ENCODE measurements around the gene EXOC7. TPM values are rescaled to one million over a fixed set of nuclear protein-coding genes. Genes with fewer than 3 reads are reported as not detected.

The EXOC7 gene
- total RNA-seq, 1 experiment from 2014 or later: 114 TPM

DNA sequence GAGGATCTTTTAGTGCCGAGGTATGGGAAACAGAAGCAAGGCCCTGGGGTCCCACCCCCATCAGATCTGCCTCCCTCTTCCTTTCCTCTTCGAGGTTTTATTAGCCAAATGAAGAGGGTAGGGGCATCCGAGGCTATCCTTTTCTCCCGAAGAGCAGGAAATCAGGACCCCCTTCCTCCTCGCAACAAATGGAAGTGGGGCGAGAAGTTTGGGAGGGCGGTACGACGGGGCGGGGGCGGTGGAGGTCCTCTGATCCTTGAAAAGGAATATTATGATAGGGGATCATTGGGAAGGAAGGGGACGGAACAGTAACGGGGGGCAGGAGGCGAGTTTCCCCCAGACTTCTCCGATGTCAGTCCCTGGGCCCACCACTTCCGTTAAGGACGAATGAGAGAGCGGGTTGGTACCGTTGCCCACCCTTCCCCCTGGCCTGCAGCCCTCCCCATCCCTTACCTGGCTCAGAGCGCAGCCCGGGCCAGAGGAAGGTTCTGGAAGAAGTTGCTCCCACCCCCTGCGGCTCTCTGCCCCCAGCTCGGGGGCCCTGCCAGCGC is 37.1 kb upstream of the EXOC7 start:
- Histone ChIP-seq H3K79me2 (ENCODE audit: insufficient read depth, low read length) (no peaks in the 10 kb centered on the region), H2AFZ (ENCODE audit: low read depth, low read length, poor library complexity, severe bottlenecking) (no peak overlapping the region), H3K36me3 (ENCODE audit: control insufficient read depth in 1 of 2, insufficient read depth in 2 of 2, low read length in 2 of 2) (no peaks in the 10 kb centered on the region), H3K27ac (ENCODE audit: low read depth, low read length) (no peak overlapping the region), H3K27me3 (ENCODE audit: insufficient read depth, low read length) (no peaks in the 10 kb centered on the region), H3K9me3 (ENCODE audit: control insufficient read depth in 1 of 2, insufficient read depth in 1 of 2, low read depth in 1 of 2, low read length in 2 of 2) (no peaks in the 10 kb centered on the region), H3K4me1 (ENCODE audit: control insufficient read depth in 1 of 2, insufficient read depth in 2 of 2, low read length in 2 of 2) (peaks cover 17 to 30% of the 10 kb centered on the region in 2 experiments; a peak in 3 of 4 replicates), H4K20me1 (ENCODE audit: insufficient read depth) (no peaks in the 10 kb centered on the region), H3K9ac (ENCODE audit: low read length) (no peak overlapping the region), H3K4me3 (replicated peaks in 1 of 2; ENCODE audit: low read depth in 1 of 2, low read length in 2 of 2) (peak overlapping the region; percentile 18 to 33; a peak in 3 of 4 replicates), H3K4me2 (ENCODE audit: low read length) (peak overlapping the region; percentile 81), H3K9me2 (ENCODE audit: insufficient read depth) (no peaks in the 10 kb centered on the region)
- intact Hi-C loops (cut with micrococcal nuclease): no loop called here
- no peak for ATAC-seq
- TF ChIP-seq CBX3 (IDR thresholded peaks at IDR 0.05; ENCODE audit: low read depth): no peak
- no peak for TF ChIP-seq FOSL1 (IDR thresholded peaks at IDR 0.05; ENCODE audit: low read depth)
- TF ChIP-seq SIN3A (IDR thresholded peaks at IDR 0.05; ENCODE audit: low read depth): no peak
- no peak for TF ChIP-seq ZFX (IDR thresholded peaks at IDR 0.05)
- TF ChIP-seq EGR1 (IDR thresholded peaks at IDR 0.05; ENCODE audit: low read depth): no peak
- TF ChIP-seq TCF7L2 (IDR thresholded peaks at IDR 0.05; ENCODE audit: borderline replicate concordance, extremely low read depth, insufficient read depth, insufficient read length): no peak
- TF ChIP-seq POLR2A (IDR thresholded peaks at IDR 0.05; ENCODE audit: borderline replicate concordance, extremely low read depth, insufficient read depth, insufficient read length): no peak
- TF ChIP-seq, protein P1, sequence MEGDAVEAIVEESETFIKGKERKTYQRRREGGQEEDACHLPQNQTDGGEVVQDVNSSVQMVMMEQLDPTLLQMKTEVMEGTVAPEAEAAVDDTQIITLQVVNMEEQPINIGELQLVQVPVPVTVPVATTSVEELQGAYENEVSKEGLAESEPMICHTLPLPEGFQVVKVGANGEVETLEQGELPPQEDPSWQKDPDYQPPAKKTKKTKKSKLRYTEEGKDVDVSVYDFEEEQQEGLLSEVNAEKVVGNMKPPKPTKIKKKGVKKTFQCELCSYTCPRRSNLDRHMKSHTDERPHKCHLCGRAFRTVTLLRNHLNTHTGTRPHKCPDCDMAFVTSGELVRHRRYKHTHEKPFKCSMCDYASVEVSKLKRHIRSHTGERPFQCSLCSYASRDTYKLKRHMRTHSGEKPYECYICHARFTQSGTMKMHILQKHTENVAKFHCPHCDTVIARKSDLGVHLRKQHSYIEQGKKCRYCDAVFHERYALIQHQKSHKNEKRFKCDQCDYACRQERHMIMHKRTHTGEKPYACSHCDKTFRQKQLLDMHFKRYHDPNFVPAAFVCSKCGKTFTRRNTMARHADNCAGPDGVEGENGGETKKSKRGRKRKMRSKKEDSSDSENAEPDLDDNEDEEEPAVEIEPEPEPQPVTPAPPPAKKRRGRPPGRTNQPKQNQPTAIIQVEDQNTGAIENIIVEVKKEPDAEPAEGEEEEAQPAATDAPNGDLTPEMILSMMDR (IDR thresholded peaks at IDR 0.05 in 2 of 3, conservative IDR thresholded peaks at IDR 0.05 in 1 of 3; ENCODE audit: borderline replicate concordance in 1 of 3, insufficient read depth in 1 of 3, low read depth in 2 of 3, low read length in 2 of 3): no peak
- no peak for TF ChIP-seq CEBPB (IDR thresholded peaks at IDR 0.05; ENCODE audit: low read depth)
- TF ChIP-seq, protein P2, sequence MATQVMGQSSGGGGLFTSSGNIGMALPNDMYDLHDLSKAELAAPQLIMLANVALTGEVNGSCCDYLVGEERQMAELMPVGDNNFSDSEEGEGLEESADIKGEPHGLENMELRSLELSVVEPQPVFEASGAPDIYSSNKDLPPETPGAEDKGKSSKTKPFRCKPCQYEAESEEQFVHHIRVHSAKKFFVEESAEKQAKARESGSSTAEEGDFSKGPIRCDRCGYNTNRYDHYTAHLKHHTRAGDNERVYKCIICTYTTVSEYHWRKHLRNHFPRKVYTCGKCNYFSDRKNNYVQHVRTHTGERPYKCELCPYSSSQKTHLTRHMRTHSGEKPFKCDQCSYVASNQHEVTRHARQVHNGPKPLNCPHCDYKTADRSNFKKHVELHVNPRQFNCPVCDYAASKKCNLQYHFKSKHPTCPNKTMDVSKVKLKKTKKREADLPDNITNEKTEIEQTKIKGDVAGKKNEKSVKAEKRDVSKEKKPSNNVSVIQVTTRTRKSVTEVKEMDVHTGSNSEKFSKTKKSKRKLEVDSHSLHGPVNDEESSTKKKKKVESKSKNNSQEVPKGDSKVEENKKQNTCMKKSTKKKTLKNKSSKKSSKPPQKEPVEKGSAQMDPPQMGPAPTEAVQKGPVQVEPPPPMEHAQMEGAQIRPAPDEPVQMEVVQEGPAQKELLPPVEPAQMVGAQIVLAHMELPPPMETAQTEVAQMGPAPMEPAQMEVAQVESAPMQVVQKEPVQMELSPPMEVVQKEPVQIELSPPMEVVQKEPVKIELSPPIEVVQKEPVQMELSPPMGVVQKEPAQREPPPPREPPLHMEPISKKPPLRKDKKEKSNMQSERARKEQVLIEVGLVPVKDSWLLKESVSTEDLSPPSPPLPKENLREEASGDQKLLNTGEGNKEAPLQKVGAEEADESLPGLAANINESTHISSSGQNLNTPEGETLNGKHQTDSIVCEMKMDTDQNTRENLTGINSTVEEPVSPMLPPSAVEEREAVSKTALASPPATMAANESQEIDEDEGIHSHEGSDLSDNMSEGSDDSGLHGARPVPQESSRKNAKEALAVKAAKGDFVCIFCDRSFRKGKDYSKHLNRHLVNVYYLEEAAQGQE (IDR thresholded peaks at IDR 0.05; ENCODE audit: low read depth): no peak
- TF ChIP-seq, protein P3, sequence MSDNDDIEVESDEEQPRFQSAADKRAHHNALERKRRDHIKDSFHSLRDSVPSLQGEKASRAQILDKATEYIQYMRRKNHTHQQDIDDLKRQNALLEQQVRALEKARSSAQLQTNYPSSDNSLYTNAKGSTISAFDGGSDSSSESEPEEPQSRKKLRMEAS (IDR thresholded peaks at IDR 0.05): no peak
- no peak for TF ChIP-seq ELF1 (IDR thresholded peaks at IDR 0.05; ENCODE audit: borderline replicate concordance, low read depth)
- no peak for TF ChIP-seq SP1 (IDR thresholded peaks at IDR 0.05; ENCODE audit: low read depth)
- no peak for TF ChIP-seq EZH2phosphoT487 (IDR thresholded peaks at IDR 0.05; ENCODE audit: borderline replicate concordance)
- TF ChIP-seq ATF3 (IDR thresholded peaks at IDR 0.05): no peak
- DNase-seq (ENCODE audit: low read depth, low spot score): no peak
- RAD21 ChIA-PET (ENCODE audit: low non-redundant PET in 1 of 2, low total read pairs in 2 of 2, uncharacterized antibody in 2 of 2, unreplicated experiment in 2 of 2): interaction anchor here in 1 of 2 experiments (1.6 kb wide), 1 partner anchor 17 kb away, joined by 4 read pairs; no protein-coding TSS in a partner anchor
- CTCF ChIA-PET: interaction anchor here (1.2 to 1.4 kb wide), 3 partner anchors 10 to 35 kb away, joined by 4 read pairs; no protein-coding TSS in a partner anchor
- POLR2A ChIA-PET: interaction anchor here (3.1 kb wide), 1 partner anchor 8 kb away, joined by 18 read pairs; no protein-coding TSS in a partner anchor
- no TSS peak for BruUV-seq (replicated peaks)
